Measurements from ENCODE around the gene GNG7.
"Not testable (repeated sequence)": the region's sequence is repeated elsewhere in the genome, so short reads cannot be mapped to it uniquely, and the experiment has no call there.

GNG7 gene

DNA sequence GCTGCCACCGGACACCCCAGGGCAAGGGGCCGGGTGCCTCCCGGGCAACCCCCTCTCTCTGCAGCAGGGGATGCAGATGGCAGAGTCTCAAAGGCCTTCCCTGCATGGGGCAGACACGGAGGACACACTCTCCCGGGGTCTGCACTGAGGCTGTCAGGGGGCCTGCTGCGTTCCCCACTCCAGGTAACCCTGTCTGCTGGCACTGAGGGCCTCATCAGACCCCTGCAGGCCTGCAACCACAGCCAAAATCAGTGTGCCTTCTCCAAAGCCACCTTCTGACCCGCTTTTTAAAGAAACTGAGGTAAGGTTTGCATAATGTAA, 93.9 kb downstream of the GNG7 start:
- no peak overlapping the region for H3K4me3 ChIP-seq (ENCODE audit: low read length, poor library complexity, severe bottlenecking)
- H2AFZ ChIP-seq (ENCODE audit: low read length): no peak overlapping the region
- TF ChIP-seq CTCF (conservative IDR thresholded peaks at IDR 0.05; ENCODE audit: low read length) (no peak), EZH2phosphoT487 (IDR thresholded peaks at IDR 0.05; ENCODE audit: borderline replicate concordance) (no peak)

DNA sequence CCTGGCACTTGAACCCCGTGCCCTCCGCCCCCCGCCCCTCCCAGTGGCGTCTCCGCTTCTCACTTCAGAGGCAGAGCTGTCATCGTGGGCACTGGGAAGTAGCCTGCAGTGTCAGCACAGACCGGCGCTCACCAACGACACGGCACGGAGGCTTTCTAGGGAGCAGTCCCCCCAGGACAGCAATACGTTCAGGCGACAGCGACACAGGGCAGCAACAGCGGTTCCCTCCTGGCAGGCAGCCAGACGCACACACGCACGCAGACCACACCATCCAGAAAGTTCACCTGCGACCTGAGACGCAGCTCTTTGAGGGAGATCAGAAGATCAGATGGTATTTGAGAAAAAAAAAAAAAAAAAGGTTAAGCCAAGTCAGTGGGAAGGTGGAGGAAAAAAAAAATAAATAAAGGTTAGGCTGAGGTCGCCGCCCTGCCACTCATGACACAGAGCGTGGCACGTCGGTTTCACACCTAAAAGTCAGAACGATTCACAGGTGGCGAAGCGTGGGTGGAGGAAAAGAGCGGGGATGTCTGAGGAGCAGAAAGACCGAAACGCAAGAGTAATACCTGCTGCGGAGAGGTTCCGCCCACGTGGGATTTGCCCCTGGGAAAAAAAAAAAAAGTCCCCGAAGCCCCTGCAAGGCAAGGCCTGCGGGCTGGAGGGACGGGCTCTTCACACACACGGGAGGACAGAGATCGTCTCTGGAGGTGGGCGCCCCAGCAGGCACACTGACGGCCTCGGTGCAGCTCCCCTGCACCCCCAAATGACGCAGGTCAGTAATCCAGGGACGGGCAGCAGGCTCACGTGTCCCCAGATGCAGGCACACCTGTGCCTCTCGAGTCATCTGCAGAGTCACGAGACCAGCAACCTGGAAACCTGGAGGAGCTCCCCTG, 94.5 kb downstream of the GNG7 start:
- H3K4me2 ChIP-seq (ENCODE audit: low read depth, low read length, poor library complexity, severe bottlenecking): no peak overlapping the region
- peaks cover 3% of the 10 kb centered on the region for H3K4me1 ChIP-seq (ENCODE audit: insufficient read depth, low read length, poor library complexity, severe bottlenecking)
- no peak overlapping the region for H3K4me3 ChIP-seq (ENCODE audit: low read length, poor library complexity, severe bottlenecking)
- H3K27me3 ChIP-seq (ENCODE audit: insufficient read depth, low read length, poor library complexity, severe bottlenecking): no peaks in the 10 kb centered on the region
- H3F3A ChIP-seq (ENCODE audit: low read depth): no peaks in the 10 kb centered on the region
- no peaks in the 10 kb centered on the region for H3K79me2 ChIP-seq (ENCODE audit: insufficient read depth, low read length)
- H2AFZ ChIP-seq (ENCODE audit: low read length): no peak overlapping the region
- no peak overlapping the region for H3K9ac ChIP-seq (ENCODE audit: low read depth, low read length, poor library complexity, severe bottlenecking)
- H3K9me2 ChIP-seq (replicated peaks; ENCODE audit: low read depth, low read length): no peaks in the 10 kb centered on the region
- no peaks in the 10 kb centered on the region for H3K9me3 ChIP-seq (ENCODE audit: insufficient read depth, low read depth, low read length)
- no peaks in the 10 kb centered on the region for H4K20me1 ChIP-seq (ENCODE audit: insufficient read depth, low read length, poor library complexity, severe bottlenecking)
- TF ChIP-seq EZH2phosphoT487 (IDR thresholded peaks at IDR 0.05; ENCODE audit: borderline replicate concordance): no peak
- H3K36me3 ChIP-seq (ENCODE audit: insufficient read depth, low read length): no peaks in the 10 kb centered on the region

More for the DNA sequence above, 93.9 kb downstream of the GNG7 start:
- H3K36me3 ChIP-seq (ENCODE audit: insufficient read depth, low read length): no peaks in the 10 kb centered on the region
- H3K79me2 ChIP-seq (ENCODE audit: insufficient read depth, low read length): no peaks in the 10 kb centered on the region
- H3K4me1 ChIP-seq (ENCODE audit: insufficient read depth, low read length, poor library complexity, severe bottlenecking): peaks cover 8% of the 10 kb centered on the region
- no peak overlapping the region for H3K9ac ChIP-seq (ENCODE audit: low read depth, low read length, poor library complexity, severe bottlenecking)
- H3K4me2 ChIP-seq (ENCODE audit: low read depth, low read length, poor library complexity, severe bottlenecking): no peak overlapping the region
- no peaks in the 10 kb centered on the region for H3K9me3 ChIP-seq (ENCODE audit: insufficient read depth, low read depth, low read length)
- no peaks in the 10 kb centered on the region for H3F3A ChIP-seq (ENCODE audit: low read depth)
- no peaks in the 10 kb centered on the region for H3K27me3 ChIP-seq (ENCODE audit: insufficient read depth, low read length, poor library complexity, severe bottlenecking)
- no peaks in the 10 kb centered on the region for H3K9me2 ChIP-seq (replicated peaks; ENCODE audit: low read depth, low read length)
- H4K20me1 ChIP-seq (ENCODE audit: insufficient read depth, low read length, poor library complexity, severe bottlenecking): no peaks in the 10 kb centered on the region

- H3K4me2 ChIP-seq (ENCODE audit: low read depth, low read length, poor library complexity, severe bottlenecking); H3F3A ChIP-seq (ENCODE audit: low read depth); H2AFZ ChIP-seq (ENCODE audit: low read length); H3K9me3 ChIP-seq (ENCODE audit: insufficient read depth, low read depth, low read length); H3K9ac ChIP-seq (ENCODE audit: low read depth, low read length, poor library complexity, severe bottlenecking); H3K79me2 ChIP-seq (ENCODE audit: insufficient read depth, low read length); H3K36me3 ChIP-seq (ENCODE audit: insufficient read depth, low read length); H3K27me3 ChIP-seq (ENCODE audit: insufficient read depth, low read length, poor library complexity, severe bottlenecking); H3K4me3 ChIP-seq (ENCODE audit: low read length, poor library complexity, severe bottlenecking); H4K20me1 ChIP-seq (ENCODE audit: insufficient read depth, low read length, poor library complexity, severe bottlenecking); H3K9me2 ChIP-seq (replicated peaks; ENCODE audit: low read depth, low read length); H3K4me1 ChIP-seq (ENCODE audit: insufficient read depth, low read length, poor library complexity, severe bottlenecking): not testable (repeated sequence)
Measured at GRCh38 chr19:2606774-2607173, 95.7 kb downstream of the GNG7 start.

DNA sequence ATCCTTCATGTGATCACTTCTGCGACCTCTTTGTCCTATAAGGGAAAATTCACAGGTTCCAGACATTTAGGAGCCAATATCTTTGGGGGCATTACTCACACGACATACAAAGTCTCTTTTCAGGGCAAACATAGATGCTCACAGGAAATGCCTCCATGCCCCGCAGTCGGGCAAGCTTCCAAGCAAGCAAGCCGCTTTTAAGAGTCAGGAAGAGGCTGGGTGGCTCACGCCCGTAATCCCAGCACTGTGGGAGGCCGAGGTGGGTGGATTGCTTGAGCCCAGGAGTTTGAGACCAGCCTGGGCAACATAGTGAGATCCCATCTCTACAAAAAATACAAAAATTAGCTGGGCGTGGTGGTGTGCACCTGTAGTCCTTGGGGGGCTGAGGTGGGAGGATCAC, 96.6 kb downstream of the GNG7 start:
- H3K27me3 ChIP-seq (ENCODE audit: insufficient read depth, low read length, poor library complexity, severe bottlenecking); H3K4me2 ChIP-seq (ENCODE audit: low read depth, low read length, poor library complexity, severe bottlenecking); H3F3A ChIP-seq (ENCODE audit: low read depth); H4K20me1 ChIP-seq (ENCODE audit: insufficient read depth, low read length, poor library complexity, severe bottlenecking); H3K36me3 ChIP-seq (ENCODE audit: insufficient read depth, low read length); H3K4me3 ChIP-seq (ENCODE audit: low read length, poor library complexity, severe bottlenecking); H3K9me2 ChIP-seq (replicated peaks; ENCODE audit: low read depth, low read length); H3K79me2 ChIP-seq (ENCODE audit: insufficient read depth, low read length); H3K9ac ChIP-seq (ENCODE audit: low read depth, low read length, poor library complexity, severe bottlenecking); H3K9me3 ChIP-seq (ENCODE audit: insufficient read depth, low read depth, low read length); H2AFZ ChIP-seq (ENCODE audit: low read length); H3K4me1 ChIP-seq (ENCODE audit: insufficient read depth, low read length, poor library complexity, severe bottlenecking): not testable (repeated sequence)
